ENCODE measurements around the gene GNG12.

The GNG12 gene

GRCh38 chr1:67780637-67781036 is 52.6 kb downstream of the GNG12 start:
- no peak for DNase-seq

GRCh38 chr1:67777440-67777839 is 55.8 kb downstream of the GNG12 start:
- DNase-seq = no peak

- DNase-seq = no peak
Observed at GRCh38 chr1:67777016-67777415, 56.3 kb downstream of the GNG12 start.

- no peak for DNase-seq
Observed at GRCh38 chr1:67773462-67773861, 59.8 kb downstream of the GNG12 start.

GRCh38 chr1:67771749-67772148 is 61.5 kb downstream of the GNG12 start:
- DNase-seq = no peak

- no peak for DNase-seq
Observed at GRCh38 chr1:67771152-67771551, 62.1 kb downstream of the GNG12 start.

GRCh38 chr1:67769633-67770256 is 63.5 kb downstream of the GNG12 start:
- no peak for DNase-seq

- no peak for DNase-seq
Observed at GRCh38 chr1:67768480-67768879, 64.8 kb downstream of the GNG12 start.

- DNase-seq = no peak
Observed at GRCh38 chr1:67767103-67767782, 66.0 kb downstream of the GNG12 start.

GRCh38 chr1:67766141-67766978 is 66.9 kb downstream of the GNG12 start:
- no peak for DNase-seq

- DNase-seq = no peak
Observed at GRCh38 chr1:67764633-67765032, 68.6 kb downstream of the GNG12 start.

GRCh38 chr1:67761730-67762129 is 71.5 kb downstream of the GNG12 start:
- DNase-seq = no peak

- DNase-seq = no peak
Observed at GRCh38 chr1:67761091-67761490, 72.2 kb downstream of the GNG12 start.

- DNase-seq = peak; percentile 23
Observed at GRCh38 chr1:67760030-67760821, 73.0 kb downstream of the GNG12 start.

- DNase-seq = no peak
Observed at GRCh38 chr1:67759692-67760029, 73.6 kb downstream of the GNG12 start.

- DNase-seq = no peak
Observed at GRCh38 chr1:67759066-67759465, 74.2 kb downstream of the GNG12 start.

- no peak for DNase-seq
Observed at GRCh38 chr1:67755619-67756018, 77.6 kb downstream of the GNG12 start.

GRCh38 chr1:67755160-67755559 is 78.1 kb downstream of the GNG12 start:
- DNase-seq = no peak

GRCh38 chr1:67754526-67754920 is 78.7 kb downstream of the GNG12 start:
- no peak for DNase-seq

GRCh38 chr1:67753776-67754525 is 79.3 kb downstream of the GNG12 start:
- no peak for DNase-seq

- no peak for DNase-seq
Observed at GRCh38 chr1:67752306-67752705, 81.0 kb downstream of the GNG12 start.

GRCh38 chr1:67750691-67751054 is 82.6 kb downstream of the GNG12 start:
- no peak for DNase-seq

Data from CD4-positive, alpha-beta T cell treated with Interferon gamma for 1 hour (primary cell).